ENCODE results near the gene AGPAT4.

The AGPAT4 gene

GRCh38 chr6:161254126-161254463 is 19.8 kb downstream of the AGPAT4 start:
- DNase-seq, result no peak

- DNase-seq, result no peak
Measured at GRCh38 chr6:161251345-161251744, 22.5 kb downstream of the AGPAT4 start.

GRCh38 chr6:161249327-161249726 is 24.5 kb downstream of the AGPAT4 start:
- no peak for DNase-seq

- DNase-seq, result no peak
Measured at GRCh38 chr6:161246725-161247124, 27.1 kb downstream of the AGPAT4 start.

GRCh38 chr6:161245363-161245762 is 28.5 kb downstream of the AGPAT4 start:
- no peak for DNase-seq

GRCh38 chr6:161244725-161245124 is 29.1 kb downstream of the AGPAT4 start:
- no peak for DNase-seq

GRCh38 chr6:161242779-161243693 is 30.8 kb downstream of the AGPAT4 start:
- DNase-seq, result peak; percentile 79

- no peak for DNase-seq
Measured at GRCh38 chr6:161242113-161242512, 31.7 kb downstream of the AGPAT4 start.

GRCh38 chr6:161239001-161239400 is 34.9 kb downstream of the AGPAT4 start:
- no peak for DNase-seq

GRCh38 chr6:161238500-161238899 is 35.4 kb downstream of the AGPAT4 start:
- DNase-seq, result no peak

- DNase-seq, result peak; percentile 58
Measured at GRCh38 chr6:161238081-161238480, 35.8 kb downstream of the AGPAT4 start.

- DNase-seq, result no peak
Measured at GRCh38 chr6:161237176-161237575, 36.7 kb downstream of the AGPAT4 start.

- no peak for DNase-seq
Measured at GRCh38 chr6:161235776-161236633, 37.9 kb downstream of the AGPAT4 start.

- peak; percentile 70 for DNase-seq
Measured at GRCh38 chr6:161233986-161234661, 39.7 kb downstream of the AGPAT4 start.

- no peak for DNase-seq
Measured at GRCh38 chr6:161232467-161232866, 41.4 kb downstream of the AGPAT4 start.

- no peak for DNase-seq
Measured at GRCh38 chr6:161232010-161232409, 41.9 kb downstream of the AGPAT4 start.

GRCh38 chr6:161230339-161230738 is 43.5 kb downstream of the AGPAT4 start:
- no peak for DNase-seq

- DNase-seq, result no peak
Measured at GRCh38 chr6:161228921-161229591, 44.8 kb downstream of the AGPAT4 start.

- DNase-seq, result no peak
Measured at GRCh38 chr6:161228096-161228495, 45.8 kb downstream of the AGPAT4 start.

GRCh38 chr6:161227004-161227960 is 46.6 kb downstream of the AGPAT4 start:
- no peak for DNase-seq
